ENCODE data around the gene KRTAP10-7.

DNA sequence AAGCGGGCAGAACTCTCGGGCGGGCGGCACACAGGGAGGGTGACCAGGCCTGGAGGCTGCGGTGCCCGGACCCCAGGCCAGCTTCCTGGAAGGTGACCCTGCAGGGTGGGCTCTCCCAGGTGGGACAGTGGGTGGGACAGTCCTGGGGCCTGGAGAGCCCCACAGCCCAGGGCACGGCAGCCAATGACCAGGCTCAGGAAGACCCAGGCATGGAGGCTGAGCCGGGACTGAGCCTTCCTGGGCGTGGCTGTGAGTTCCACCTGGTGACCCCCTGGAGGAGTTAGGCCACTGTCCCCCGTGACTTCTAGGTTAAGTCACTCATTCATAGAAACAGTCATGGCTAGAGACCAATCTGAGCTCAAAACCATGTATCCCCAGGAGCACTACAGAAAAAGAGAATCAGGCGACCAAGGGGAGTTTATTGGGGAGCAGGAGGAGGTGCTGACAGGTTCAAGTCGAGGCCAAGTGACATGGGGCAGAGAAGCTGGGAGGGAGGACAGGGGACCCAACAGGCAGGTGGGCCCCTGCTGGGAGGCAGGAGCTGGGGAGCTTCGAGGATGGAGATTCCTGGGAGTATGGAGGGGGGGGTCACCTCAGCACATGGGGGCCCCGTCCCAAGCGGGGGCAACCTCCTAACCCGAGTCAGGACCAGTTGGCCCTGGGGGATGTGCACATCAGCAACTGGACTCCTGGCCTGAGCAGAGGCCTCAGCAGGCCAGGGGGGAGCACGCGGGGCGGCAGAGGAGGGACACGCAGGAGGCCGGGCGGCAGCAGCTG, 21.2 kb upstream of the KRTAP10-7 start:
- TF ChIP-seq, protein P1, sequence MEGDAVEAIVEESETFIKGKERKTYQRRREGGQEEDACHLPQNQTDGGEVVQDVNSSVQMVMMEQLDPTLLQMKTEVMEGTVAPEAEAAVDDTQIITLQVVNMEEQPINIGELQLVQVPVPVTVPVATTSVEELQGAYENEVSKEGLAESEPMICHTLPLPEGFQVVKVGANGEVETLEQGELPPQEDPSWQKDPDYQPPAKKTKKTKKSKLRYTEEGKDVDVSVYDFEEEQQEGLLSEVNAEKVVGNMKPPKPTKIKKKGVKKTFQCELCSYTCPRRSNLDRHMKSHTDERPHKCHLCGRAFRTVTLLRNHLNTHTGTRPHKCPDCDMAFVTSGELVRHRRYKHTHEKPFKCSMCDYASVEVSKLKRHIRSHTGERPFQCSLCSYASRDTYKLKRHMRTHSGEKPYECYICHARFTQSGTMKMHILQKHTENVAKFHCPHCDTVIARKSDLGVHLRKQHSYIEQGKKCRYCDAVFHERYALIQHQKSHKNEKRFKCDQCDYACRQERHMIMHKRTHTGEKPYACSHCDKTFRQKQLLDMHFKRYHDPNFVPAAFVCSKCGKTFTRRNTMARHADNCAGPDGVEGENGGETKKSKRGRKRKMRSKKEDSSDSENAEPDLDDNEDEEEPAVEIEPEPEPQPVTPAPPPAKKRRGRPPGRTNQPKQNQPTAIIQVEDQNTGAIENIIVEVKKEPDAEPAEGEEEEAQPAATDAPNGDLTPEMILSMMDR (IDR thresholded peaks at IDR 0.05): no peak
- no peak for TF ChIP-seq POLR2A (IDR thresholded peaks at IDR 0.05)
